Myocyte (in vitro differentiated cells): ENCODE data around the gene MYBL2. TPM values are rescaled to one million over a fixed set of nuclear protein-coding genes. Genes with fewer than 3 reads are reported as not detected.
A peak's percentile ranks its signal among the peaks of the same experiment; 100 is the strongest.

Experiments
- DNase-seq: peaks from one replicate; pipeline ENCODE4 v3.0.0-alpha.2; 2012; ENCODE audit warnings: low read depth
- total RNA-seq: library from RNA; depleted of rRNA; stranded (reverse); fragments of >200 nt; gene quantifications from 2 replicates; pipeline ENCODE4 v1.2.3, GENCODE V29; 2014

MYBL2 gene
- total RNA-seq, 1 donor from 2014 or later, result 0.16 TPM

GRCh38 chr20:43681991-43682410 lies 15.1 kb downstream of the MYBL2 start:
- DNase-seq, result no peak

DNA sequence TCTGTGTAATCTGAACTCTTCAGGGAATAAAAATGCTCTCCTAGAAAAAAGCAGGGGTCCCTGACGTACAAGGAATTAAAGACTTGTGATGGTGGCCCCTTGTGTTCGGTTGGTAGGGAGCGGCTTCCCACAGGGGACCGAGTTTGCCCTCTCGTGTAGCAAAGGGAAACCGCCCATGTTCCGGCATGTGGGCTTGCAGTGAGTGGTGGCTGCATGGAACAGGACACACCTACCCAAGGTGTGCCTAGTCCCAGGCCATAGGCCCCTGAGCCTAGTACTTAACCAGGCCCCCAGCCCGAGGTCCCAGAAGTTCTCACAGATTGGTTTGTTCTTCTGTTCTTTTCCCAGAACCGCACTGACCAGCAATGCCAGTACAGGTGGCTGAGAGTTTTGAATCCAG lies 15.5 kb downstream of the MYBL2 start:
- no peak for DNase-seq

GRCh38 chr20:43686820-43687219 lies 19.9 kb downstream of the MYBL2 start:
- DNase-seq, result no peak

DNA sequence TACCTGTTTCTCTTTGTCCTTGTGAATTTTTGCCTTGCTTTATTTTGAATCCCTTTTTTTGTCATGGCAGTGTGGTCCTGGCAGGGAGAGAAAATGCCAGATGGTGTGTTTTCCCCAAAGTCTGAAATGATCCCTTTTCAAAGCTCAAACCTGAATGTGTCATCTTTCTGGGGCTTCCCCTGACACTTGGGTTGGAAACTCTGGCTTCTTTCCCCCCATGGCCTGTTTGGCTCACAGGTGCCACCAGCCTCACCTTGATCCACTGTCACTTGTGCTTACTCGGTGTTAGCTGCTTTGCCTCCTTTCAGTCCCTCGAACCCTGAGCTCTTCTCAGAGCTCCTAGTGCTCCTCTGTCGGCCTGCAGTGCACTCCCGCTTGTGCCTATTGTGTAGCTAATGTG lies 22.3 kb downstream of the MYBL2 start:
- DNase-seq, result no peak

DNA sequence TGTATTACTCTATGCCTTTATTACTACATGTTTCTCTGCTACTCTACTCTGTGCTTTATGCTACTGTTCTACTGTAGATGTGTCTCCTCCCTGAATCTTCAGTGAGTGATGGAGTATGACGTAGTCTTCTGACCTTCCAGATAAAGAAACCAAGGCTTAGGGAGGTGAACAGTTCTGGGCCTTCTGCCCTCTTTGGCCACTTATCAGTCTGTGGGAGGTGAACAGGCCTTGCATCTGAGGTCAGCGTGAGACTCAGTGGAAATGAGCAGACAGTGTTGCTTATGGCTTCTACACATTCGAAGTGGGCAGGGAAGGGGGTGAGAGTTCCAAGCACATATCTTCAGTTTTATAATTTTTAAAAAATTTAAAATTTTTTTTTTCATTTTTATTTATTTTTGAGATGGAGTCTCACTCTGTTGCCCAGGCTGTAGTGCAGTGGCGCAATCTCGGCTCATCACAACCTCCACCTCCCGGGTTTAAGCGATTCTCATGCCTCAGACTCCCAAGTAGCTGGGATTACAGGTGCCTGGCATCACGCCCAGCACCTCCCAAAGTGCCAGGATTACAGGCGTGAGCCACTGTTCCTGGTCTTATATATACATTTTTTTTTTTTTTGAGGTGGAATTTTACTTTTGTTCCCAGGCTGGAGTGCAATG lies 24.2 kb downstream of the MYBL2 start:
- no peak for DNase-seq

DNA sequence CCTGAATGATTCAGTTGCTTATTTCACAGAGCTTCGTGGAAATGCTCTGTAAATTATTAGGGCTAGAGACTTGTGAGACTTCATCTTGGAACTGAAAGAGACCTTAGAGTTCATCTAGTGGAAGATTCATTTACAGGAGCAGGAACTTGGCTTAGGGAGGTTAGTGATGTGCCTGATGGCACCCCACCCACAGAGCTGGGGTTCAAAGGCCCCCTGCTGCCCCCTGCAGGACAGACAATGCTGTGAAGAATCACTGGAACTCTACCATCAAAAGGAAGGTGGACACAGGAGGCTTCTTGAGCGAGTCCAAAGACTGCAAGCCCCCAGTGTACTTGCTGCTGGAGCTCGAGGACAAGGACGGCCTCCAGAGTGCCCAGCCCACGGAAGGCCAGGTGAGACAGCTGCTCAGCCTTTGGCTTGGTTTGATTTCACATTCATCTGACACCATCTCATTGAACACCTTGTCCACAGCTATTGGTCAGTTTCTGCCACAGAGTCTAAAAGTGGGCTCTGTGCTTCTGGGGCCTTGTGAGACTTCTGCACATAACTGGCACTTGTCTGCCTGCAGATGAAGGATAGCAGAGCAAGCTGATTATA lies 25.1 kb downstream of the MYBL2 start:
- DNase-seq, result peak; percentile 49

GRCh38 chr20:43694763-43695162 lies 27.8 kb downstream of the MYBL2 start:
- no peak for DNase-seq

- no peak for DNase-seq
Measured at GRCh38 chr20:43695571-43695970, 28.7 kb downstream of the MYBL2 start.

- peak; percentile 7 for DNase-seq
Measured at GRCh38 chr20:43699941-43700565, 33.1 kb downstream of the MYBL2 start.

GRCh38 chr20:43700627-43701026 lies 33.7 kb downstream of the MYBL2 start:
- DNase-seq, result no peak

- no peak for DNase-seq
Measured at GRCh38 chr20:43702502-43702901, 35.6 kb downstream of the MYBL2 start.

- DNase-seq, result peak; percentile 15
Measured at GRCh38 chr20:43710370-43711044, 43.6 kb downstream of the MYBL2 start.

GRCh38 chr20:43711098-43711654 lies 44.3 kb downstream of the MYBL2 start:
- no peak for DNase-seq

DNA sequence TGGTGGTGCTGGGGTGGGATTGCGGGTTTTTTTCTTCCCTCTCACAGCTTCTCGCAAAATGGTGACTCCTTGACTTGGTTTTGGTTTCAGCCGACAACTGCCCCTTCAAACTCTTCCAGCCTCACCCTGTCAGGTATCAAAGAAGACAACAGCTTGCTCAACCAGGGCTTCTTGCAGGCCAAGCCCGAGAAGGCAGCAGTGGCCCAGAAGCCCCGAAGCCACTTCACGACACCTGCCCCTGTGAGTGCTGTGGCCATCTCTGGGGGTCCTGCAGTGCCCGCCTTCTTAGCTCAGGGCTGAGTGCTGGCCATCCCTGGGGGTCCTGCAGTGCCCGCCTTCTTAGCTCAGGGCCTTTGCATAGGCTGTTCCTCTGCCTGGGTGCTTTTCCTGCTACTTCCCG lies 48.1 kb downstream of the MYBL2 start:
- DNase-seq, result no peak

GRCh38 chr20:43715511-43715910 lies 48.6 kb downstream of the MYBL2 start:
- DNase-seq, result no peak

DNA sequence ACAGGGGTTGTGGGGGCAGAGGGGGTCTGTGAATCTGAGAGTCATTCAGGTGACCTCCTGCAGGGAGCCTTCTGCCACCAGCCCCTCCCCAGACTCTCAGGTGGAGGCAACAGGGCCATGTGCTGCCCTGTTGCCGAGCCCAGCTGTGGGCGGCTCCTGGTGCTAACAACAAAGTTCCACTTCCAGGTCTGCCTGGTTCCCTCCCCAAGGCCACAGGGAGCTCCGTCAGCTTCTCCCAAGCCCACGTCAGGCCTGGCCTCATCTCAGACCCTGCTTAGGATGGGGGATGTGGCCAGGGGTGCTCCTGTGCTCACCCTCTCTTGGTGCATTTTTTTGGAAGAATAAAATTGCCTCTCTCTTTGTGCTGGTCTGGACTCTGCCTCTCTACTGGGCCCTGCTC lies 49.2 kb downstream of the MYBL2 start:
- no peak for DNase-seq

GRCh38 chr20:43716757-43717615 lies 50.1 kb downstream of the MYBL2 start:
- peak; percentile 13 for DNase-seq

DNA sequence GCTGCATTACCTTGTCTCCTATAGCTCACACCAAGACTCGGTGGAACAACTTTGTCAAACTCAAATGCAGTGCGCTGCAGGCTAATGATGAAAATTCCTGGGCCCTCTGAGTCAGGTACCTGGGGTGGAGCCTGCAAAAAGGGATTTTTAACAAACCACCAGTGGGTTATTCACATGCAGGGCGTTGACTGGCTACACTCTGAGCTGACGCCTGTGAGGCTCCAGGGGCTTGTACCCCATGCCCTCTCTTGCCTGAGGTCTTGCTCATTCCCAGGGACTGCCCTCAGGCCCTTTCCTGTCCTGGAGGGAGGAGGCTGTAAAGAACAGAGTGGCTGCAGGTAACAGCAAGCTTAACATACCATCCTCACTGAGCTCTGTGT lies 50.7 kb downstream of the MYBL2 start:
- DNase-seq, result no peak

GRCh38 chr20:43720007-43720406 lies 53.1 kb downstream of the MYBL2 start:
- no peak for DNase-seq

- DNase-seq, result peak; percentile 64
Measured at GRCh38 chr20:43721097-43721428, 54.1 kb downstream of the MYBL2 start.
